SKM-1 treated with dmso at 0.1 percent for 144 hours (cell line): ENCODE data around the gene USP50.
"Not testable (repeated sequence)": the region's sequence is repeated elsewhere in the genome, so short reads cannot be mapped to it uniquely, and the experiment has no call there.

Experiments
- DNase-seq: peaks from one replicate; lab custom pipeline; 2025; ENCODE audit not compliant: unreplicated experiment; lab: John Stamatoyannopoulos, UW

The USP50 gene

DNA sequence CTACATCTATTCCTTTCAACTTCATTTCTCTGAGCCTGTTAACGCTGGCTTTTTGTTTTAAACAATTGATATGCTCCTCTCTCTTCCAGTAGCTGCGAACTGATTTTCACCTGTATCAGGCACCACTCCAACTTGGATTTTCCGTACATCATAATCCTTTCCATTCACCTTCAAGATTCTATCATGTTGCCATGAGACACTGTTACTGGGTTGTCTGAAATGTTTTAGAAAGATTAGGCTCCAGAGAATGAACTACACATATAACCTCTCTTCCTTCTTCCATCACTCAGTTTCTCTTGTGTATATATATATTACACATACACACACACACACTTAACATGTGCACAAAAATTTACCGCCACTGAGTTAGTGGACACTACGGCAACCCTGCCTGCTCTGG is at the start of gene USP50:
USP50 (minus strand) TSS at position 101 of the 400 bp plus-strand sequence. CDS start 141 bp downstream, outside the sequence.
- DNase-seq: no peak

DNA sequence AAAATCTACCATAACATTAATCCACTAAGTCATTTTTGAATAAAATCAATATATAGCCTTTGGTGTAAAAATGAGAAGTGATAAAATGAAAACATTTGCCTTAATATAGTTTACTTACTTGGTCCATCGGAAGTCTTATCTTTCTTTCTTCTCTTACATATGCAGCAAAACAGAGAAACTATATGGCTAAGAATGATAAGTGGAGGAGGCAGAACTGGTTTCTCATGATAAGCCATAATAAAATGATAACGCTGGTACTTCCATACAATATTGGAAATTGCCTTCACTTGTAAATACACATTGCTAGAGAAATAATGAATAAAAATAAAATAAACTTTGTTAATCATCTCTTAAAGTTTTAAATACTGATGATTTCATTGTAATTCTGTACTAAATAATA is 47.8 kb upstream of the USP50 start:
- no peak for DNase-seq

DNA sequence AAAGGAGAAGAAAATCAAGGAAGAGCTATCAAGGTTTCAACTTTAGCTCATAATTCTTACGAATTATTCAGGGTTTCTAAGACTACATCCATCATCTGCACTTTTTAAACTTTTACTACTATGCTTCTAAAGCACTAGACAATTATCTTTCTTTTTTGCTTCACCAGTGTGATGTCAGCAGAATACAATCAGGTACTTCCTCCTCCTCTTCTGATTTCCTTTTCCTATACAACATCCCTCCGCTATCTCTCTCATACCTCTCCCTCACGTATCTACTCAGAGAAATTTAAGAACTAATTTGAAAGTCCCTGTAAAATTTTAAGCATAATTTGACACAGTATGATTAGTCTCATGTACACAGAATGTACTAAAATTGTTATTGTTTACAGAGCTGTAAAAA is 47.3 kb upstream of the USP50 start:
- no peak for DNase-seq

DNA sequence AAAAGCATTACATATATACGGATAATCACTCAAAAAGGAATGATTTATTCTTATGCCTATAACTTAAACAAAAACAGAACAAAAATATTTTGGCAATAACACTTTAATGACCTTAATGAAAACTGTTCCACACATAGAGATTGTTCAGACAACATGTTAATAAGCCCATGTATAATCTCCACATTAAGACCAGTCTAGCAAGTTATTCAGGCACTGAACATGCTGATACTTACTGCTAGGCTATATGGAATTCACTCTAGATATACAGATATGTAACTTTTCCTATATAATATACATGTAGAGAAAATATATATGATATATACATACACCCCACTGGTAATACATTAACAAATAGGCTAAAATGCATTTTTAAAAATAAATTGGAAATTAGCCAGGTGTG is 43.8 kb upstream of the USP50 start:
- no peak for DNase-seq

GRCh38 chr15:50577492-50577891 is 31.0 kb upstream of the USP50 start:
- no peak for DNase-seq

DNA sequence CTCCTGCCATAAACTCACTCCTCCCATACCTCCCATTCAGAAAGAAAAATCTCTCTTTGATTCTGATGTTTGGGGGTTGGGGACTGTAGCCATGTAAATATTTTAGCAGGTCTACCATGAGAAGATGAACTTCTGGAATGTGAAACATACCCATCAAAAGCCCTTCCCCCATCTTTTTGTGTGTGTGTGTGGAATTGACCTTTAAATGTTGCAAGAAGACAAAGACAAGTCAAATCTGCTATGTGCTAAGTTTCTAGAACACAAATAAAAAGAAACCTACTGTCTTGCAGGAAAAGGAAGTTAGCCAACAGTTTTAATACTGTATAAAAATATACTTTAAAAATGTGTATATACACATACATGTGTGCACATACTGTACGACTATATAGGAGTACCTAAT is 29.7 kb upstream of the USP50 start:
- no peak for DNase-seq

GRCh38 chr15:50573842-50574241 is 27.4 kb upstream of the USP50 start:
- DNase-seq: not testable (repeated sequence)

GRCh38 chr15:50563756-50564155 is 17.3 kb upstream of the USP50 start:
- no peak for DNase-seq

GRCh38 chr15:50562735-50563640 is 16.5 kb upstream of the USP50 start:
- no peak for DNase-seq

DNA sequence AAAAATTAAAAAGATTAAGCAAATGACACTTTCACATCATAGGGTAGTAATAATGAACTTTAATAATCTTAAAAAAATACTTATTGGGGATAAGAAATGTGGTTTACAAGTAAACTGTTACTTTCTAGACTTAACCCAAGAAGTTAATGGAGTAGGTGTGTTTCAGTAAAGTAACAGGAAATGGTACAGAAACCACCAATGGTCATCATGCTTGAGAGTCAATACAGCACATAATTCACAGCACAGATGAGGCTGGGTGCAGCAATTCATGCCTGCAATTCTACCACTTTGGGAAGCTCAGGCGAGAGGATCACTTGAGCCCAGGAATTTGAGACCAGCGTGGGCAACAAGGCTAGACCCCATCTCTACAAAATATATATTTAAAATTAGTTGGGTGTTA is 11.5 kb upstream of the USP50 start:
- no peak for DNase-seq

GRCh38 chr15:50556642-50557371 is 10.3 kb upstream of the USP50 start:
- DNase-seq: no peak

GRCh38 chr15:50552238-50552637 is 5.8 kb upstream of the USP50 start:
- no peak for DNase-seq

DNA sequence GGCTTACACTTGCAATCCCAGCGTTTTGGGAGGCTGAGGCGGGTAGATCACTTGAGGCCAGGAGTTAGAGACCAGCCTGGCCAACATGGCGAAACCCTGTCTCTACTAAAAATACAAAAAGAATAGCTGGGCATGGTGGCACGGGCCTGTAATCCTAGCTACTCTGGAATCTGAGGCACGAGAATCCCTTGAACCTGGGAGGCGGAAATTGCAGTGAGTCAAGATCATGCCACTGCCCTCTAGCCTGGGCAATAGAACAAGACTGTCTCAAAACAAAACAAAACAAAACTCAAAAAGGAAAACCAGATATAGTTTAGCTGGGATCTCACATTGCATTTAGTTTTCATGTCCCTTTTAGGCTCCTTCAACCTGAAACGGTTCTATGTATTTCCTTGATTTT is 2.9 kb upstream of the USP50 start:
- no peak for DNase-seq

GRCh38 chr15:50544368-50544767 is 2.1 kb downstream of the USP50 start:
- DNase-seq: no peak

GRCh38 chr15:50543556-50543955 is 2.9 kb downstream of the USP50 start:
- DNase-seq: no peak

DNA sequence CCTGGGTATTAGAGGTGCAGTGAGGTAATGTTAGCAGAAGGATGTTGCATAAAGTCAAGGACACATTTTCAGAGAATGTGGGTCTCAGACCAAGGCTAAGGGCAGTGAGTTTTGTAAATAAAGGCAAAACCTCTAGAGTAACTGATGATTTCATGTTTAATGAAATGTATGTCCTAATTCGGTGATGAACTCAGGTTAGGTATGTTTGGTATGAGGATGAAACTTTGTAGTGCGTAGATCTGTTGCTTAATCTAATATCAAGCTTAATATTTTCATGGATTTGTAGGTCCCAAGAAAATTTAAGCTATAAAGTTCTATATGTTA is 3.6 kb downstream of the USP50 start:
- DNase-seq: no peak

GRCh38 chr15:50531766-50532165 is 14.7 kb downstream of the USP50 start:
- no peak for DNase-seq

DNA sequence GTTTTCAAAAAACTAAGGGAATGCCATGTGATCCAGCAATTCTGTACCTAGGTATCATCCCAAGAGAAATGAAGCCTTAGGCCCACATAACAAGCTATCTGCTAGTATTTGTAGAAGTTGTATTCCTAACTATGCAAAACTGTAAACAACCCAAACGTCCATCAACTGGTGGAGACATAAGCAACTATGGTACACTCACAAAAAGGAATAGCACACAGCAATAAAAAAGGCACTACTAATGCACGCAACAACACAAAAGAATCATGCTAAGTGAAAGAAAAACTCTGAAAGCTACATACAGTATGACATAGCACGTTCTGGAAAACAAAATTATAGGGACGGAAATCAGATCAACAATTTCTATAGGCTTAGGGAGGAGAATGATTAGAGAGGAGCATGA is 15.3 kb downstream of the USP50 start:
- DNase-seq: no peak

- DNase-seq: no peak
Measured at GRCh38 chr15:50523851-50524251, 22.6 kb downstream of the USP50 start.

DNA sequence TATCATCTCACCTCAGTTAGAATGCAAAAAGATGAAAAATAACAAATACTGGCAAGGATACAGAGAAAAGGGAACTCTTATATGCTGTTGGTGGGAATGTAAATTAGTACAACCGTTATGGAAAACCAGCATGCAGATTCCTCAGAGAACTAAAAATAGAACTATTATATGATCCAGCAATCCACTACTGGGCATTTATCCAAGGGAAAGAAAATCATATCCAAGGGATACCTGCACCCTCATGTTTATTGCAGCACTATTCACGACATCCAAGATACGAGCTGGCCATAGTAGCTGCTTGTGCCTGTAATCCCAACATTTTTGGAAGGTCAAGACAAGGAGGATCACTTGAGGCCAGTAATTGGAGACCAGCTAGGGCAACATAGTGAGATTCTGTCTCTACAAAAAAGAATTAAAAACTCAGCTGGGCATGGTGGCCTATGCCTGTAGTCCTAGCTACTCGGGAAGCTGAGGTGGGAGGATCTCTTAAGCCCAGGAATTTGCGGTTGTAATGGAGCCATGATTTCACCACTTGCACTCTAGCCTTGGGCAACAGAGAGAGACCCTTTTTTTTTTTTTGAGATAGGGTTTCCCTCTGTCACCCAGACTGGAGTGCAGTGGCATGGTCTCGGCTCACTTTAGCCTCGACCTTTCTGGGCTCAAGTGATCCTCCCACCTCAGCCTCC is 26.6 kb downstream of the USP50 start:
- no peak for DNase-seq

DNA sequence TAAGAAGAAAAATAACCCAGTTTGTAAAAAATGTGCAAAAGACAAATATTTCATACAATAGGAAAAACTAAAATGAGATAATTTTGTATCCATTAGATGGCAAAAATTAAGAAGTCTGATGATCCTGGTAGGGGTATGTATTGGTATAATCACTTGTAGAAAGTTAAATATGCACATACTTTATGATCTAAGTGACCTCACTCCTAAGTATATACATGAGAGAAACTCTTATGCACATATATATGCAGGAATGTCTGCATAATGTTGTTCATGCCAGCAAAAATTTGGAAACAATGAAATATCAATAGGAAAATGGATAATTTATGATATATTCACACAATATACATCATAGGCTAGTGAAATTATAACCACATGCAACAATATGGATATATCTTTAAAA is 33.5 kb downstream of the USP50 start:
- DNase-seq: no peak

GRCh38 chr15:50506121-50506520 is 40.3 kb downstream of the USP50 start:
- no peak for DNase-seq
